Gastroesophageal sphincter (tissue), 3 donors: Measurements from ENCODE around the gene ERCC1.

Source experiments
- EP300 ChIP-seq: sonication (generic); formaldehyde crosslinking; IDR thresholded peaks from one replicate; pipeline ENCODE4 v1.6.1; 2017; ENCODE audit warnings: antibody characterized with exemption, mild to moderate bottlenecking
- POLR2A ChIP-seq, 2 donors: fragments of 450-650 bp; IDR thresholded peaks; one replicate each; pipeline ENCODE4 v1.6.1; 2017; ENCODE audit warnings: antibody characterized with exemption in 2 of 2, mild to moderate bottlenecking in 2 of 2, moderate library complexity in 1 of 2
- POLR2AphosphoS5 ChIP-seq: sonication (generic); formaldehyde crosslinking; IDR thresholded peaks from one replicate; pipeline ENCODE4 v1.6.1; 2017; ENCODE audit warnings: antibody characterized with exemption
- TF ChIP-seq, protein P1 (sequence below), 4 experiments: fragments of 200-600 bp in 2 of 4; fragments of 450-650 bp in 2 of 4; sonication (generic) in 1 of 4; IDR thresholded peaks; one replicate each; pipeline ENCODE4 v1.5.1; 2017 to 2019; ENCODE audit warnings: antibody characterized with exemption in 4 of 4, mild to moderate bottlenecking in 2 of 4, moderate library complexity in 2 of 4

DNA sequence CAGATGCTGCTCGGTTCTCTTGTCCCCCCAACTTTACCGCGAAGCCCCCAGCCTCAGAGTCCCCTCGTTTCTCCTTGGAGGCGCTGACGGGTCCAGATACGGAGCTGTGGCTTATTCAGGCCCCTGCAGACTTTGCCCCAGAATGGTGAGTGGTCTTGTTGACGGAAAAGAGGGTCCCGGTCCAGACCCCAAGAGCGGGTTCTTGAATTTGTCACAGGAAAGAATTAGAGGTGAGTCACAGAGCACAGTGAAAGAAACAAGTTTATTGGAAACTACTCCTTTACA, 16.7 kb downstream of the ERCC1 start:
- TF ChIP-seq, protein P1, sequence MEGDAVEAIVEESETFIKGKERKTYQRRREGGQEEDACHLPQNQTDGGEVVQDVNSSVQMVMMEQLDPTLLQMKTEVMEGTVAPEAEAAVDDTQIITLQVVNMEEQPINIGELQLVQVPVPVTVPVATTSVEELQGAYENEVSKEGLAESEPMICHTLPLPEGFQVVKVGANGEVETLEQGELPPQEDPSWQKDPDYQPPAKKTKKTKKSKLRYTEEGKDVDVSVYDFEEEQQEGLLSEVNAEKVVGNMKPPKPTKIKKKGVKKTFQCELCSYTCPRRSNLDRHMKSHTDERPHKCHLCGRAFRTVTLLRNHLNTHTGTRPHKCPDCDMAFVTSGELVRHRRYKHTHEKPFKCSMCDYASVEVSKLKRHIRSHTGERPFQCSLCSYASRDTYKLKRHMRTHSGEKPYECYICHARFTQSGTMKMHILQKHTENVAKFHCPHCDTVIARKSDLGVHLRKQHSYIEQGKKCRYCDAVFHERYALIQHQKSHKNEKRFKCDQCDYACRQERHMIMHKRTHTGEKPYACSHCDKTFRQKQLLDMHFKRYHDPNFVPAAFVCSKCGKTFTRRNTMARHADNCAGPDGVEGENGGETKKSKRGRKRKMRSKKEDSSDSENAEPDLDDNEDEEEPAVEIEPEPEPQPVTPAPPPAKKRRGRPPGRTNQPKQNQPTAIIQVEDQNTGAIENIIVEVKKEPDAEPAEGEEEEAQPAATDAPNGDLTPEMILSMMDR (IDR thresholded peaks at IDR 0.05), result no peak
- no peak for TF ChIP-seq POLR2AphosphoS5
- TF ChIP-seq POLR2A (IDR thresholded peaks at IDR 0.05), result no peak
- TF ChIP-seq EP300, result no peak
